BJ (cell line): ENCODE results near the gene CACNA1E. TPM values are rescaled to one million over a fixed set of nuclear protein-coding genes. Genes with fewer than 3 reads are reported as not detected.
"Not testable (repeated sequence)": the region's sequence is repeated elsewhere in the genome, so short reads cannot be mapped to it uniquely, and the experiment has no call there.

Experiments used
- CTCF ChIA-PET: fragments of 350-600 bp; formaldehyde crosslinking; extraction: SDS; loops from one replicate; lab custom pipeline; 2021; ENCODE audit warnings: antibody characterized with exemption, inconsistent platforms; lab: Yijun Ruan, JAX
- POLR2A ChIA-PET: fragments of 300-600 bp; sonication (Branson Sonifier 250); formaldehyde crosslinking; extraction: SDS; loops from one replicate; lab custom pipeline; 2021; ENCODE audit warnings: antibody characterized with exemption; lab: Charles Lee
- DNase-seq: peaks from one replicate; pipeline ENCODE4 v3.0.0-alpha.2; 2011; ENCODE audit warnings: low read depth
- H3K27me3 ChIP-seq: 2 replicates; pipeline ENCODE4 v1.6.0; 2011; ENCODE audit warnings: low read length; ENCODE audit not compliant: control insufficient read depth, insufficient read depth
- H3K36me3 ChIP-seq: 2 replicates; pipeline ENCODE4 v1.5.1; 2011; ENCODE audit warnings: low read length; ENCODE audit not compliant: control insufficient read depth, insufficient read depth
- H3K4me3 ChIP-seq: 2 replicates; pipeline ENCODE4 v1.5.1; 2011; ENCODE audit warnings: low read depth, mild to moderate bottlenecking, control low read depth, low read length
- CTCF ChIP-seq: IDR thresholded peaks from 2 replicates; pipeline ENCODE4 v1.5.1; 2011; ENCODE audit warnings: low read depth, mild to moderate bottlenecking, control low read depth, inconsistent platforms, low read length, moderate library complexity; ENCODE audit not compliant: insufficient read depth
- polyA plus RNA-seq: library from polyadenylated mRNA; depleted of rRNA; stranded (reverse); fragments of >200 nt; gene quantifications from 2 replicates; pipeline ENCODE4 v1.2.3, GENCODE V29; 2011

Gene CACNA1E
- polyA plus RNA-seq, 1 experiment, result not detected

- Histone ChIP-seq H3K4me3 (no peak overlapping the region), H3K27me3 (no peaks in the 10 kb centered on the region), H3K36me3 (no peaks in the 10 kb centered on the region)
- CTCF ChIA-PET, result no interaction called here
- POLR2A ChIA-PET, result no interaction called here
- no peak for TF ChIP-seq CTCF
- no peak for DNase-seq
These were observed 41.9 kb downstream of the CACNA1E start for GRCh38 chr1:181525104-181525721.

- H3K36me3 ChIP-seq, CTCF ChIA-PET, POLR2A ChIA-PET: not testable (repeated sequence)
These were observed 44.9 kb downstream of the CACNA1E start for GRCh38 chr1:181528241-181528640.

GRCh38 chr1:181531441-181531840, 48.1 kb downstream of the CACNA1E start:
- ChIA-PET POLR2A (no interaction called here), CTCF (no interaction called here)
- no peak for DNase-seq
- no peak for TF ChIP-seq CTCF
- Histone ChIP-seq H3K27me3 (no peaks in the 10 kb centered on the region), H3K4me3 (no peak overlapping the region), H3K36me3 (no peaks in the 10 kb centered on the region)

More at GRCh38 chr1:181528241-181528640, 44.9 kb downstream of the CACNA1E start:
- DNase-seq, H3K27me3 ChIP-seq, H3K4me3 ChIP-seq: not testable (repeated sequence)

GRCh38 chr1:181531951-181532600, 48.8 kb downstream of the CACNA1E start:
- ChIA-PET CTCF (no interaction called here), POLR2A (no interaction called here)
- Histone ChIP-seq H3K36me3 (no peaks in the 10 kb centered on the region), H3K4me3 (no peak overlapping the region), H3K27me3 (no peaks in the 10 kb centered on the region)
- TF ChIP-seq CTCF, result no peak
- DNase-seq, result no peak

- H3K36me3 ChIP-seq, result no peaks in the 10 kb centered on the region
- ChIA-PET CTCF (no interaction called here), POLR2A (no interaction called here)
- H3K27me3 ChIP-seq, result no peaks in the 10 kb centered on the region
- DNase-seq, result no peak
- no peak overlapping the region for H3K4me3 ChIP-seq
- no peak for TF ChIP-seq CTCF
These were observed 55.5 kb downstream of the CACNA1E start for GRCh38 chr1:181538836-181539235.

- ChIA-PET POLR2A (no interaction called here), CTCF (no interaction called here)
- Histone ChIP-seq H3K27me3 (no peaks in the 10 kb centered on the region), H3K36me3 (no peaks in the 10 kb centered on the region), H3K4me3 (no peak overlapping the region)
- DNase-seq, result no peak
- no peak for TF ChIP-seq CTCF
These were observed 58.1 kb downstream of the CACNA1E start for GRCh38 chr1:181541458-181541857.
